Peyer's patch (tissue), 4 donors: ENCODE data around the gene TTC9C. TPM values are rescaled to one million over a fixed set of nuclear protein-coding genes. Genes with fewer than 3 reads are reported as not detected.
A peak's percentile ranks its signal among the peaks of the same experiment; 100 is the strongest.

Source experiments
- DNase-seq, 3 donors: peaks; one replicate each; pipeline ENCODE4 v3.0.0-alpha.2; 2017 to 2019
- H3K27ac ChIP-seq, 4 donors: fragments of 200-600 bp; sonication (generic); one replicate each; pipeline ENCODE4 v1.5.1; 2016 to 2019
- H3K27me3 ChIP-seq, 2 donors: fragments of 200-600 bp; sonication (generic); one replicate each; pipeline ENCODE4 v1.5.1; 2019
- H3K36me3 ChIP-seq, 3 donors: fragments of 200-600 bp; sonication (generic); one replicate each; pipeline ENCODE4 v1.5.1; 2016 to 2019
- H3K4me1 ChIP-seq, 4 donors: fragments of 200-600 bp; sonication (generic); one replicate each; pipeline ENCODE4 v1.5.1; 2016 to 2019
- H3K4me3 ChIP-seq, 4 donors: fragments of 200-600 bp; sonication (generic); 1 replicate in 3 of 4; 2 replicates in 1 of 4; pipeline ENCODE4 v1.5.1; 2016 to 2019; ENCODE audit warnings: mild to moderate bottlenecking in 1 of 4
- H3K9me3 ChIP-seq, 4 donors: fragments of 200-600 bp; sonication (generic); one replicate each; pipeline ENCODE4 v1.5.1; 2016 to 2019; ENCODE audit warnings: mild to moderate bottlenecking in 1 of 4
- POLR2A ChIP-seq, 2 donors: fragments of 450-650 bp; IDR thresholded peaks; one replicate each; pipeline ENCODE4 v1.5.1; 2017; ENCODE audit warnings: antibody characterized with exemption in 2 of 2, mild to moderate bottlenecking in 2 of 2, moderate library complexity in 2 of 2
- total RNA-seq, 4 donors: library from RNA; depleted of rRNA; stranded (reverse); fragments of >200 nt; gene quantifications; one replicate each; pipeline ENCODE4 v1.1.0, GENCODE V29; 2016
- TF ChIP-seq, protein P1 (sequence below), 6 experiments: fragments of 450-650 bp in 4 of 6; fragments of 200-600 bp in 2 of 6; sonication (generic) in 1 of 6; IDR thresholded peaks; one replicate each; pipeline ENCODE4 v1.5.1; 2017 to 2019; ENCODE audit warnings: antibody characterized with exemption in 6 of 6, mild to moderate bottlenecking in 3 of 6, moderate library complexity in 1 of 6

Gene TTC9C
- 10 to 100 TPM; 16.5 to 30.5 (median 22.9) TPM for total RNA-seq

GRCh38 chr11:62728171-62728988, at the start of gene TTC9C:
TSS of gene TTC9C (plus strand) at chr11:62728486. CDS start at chr11:62728849, 363 bp downstream.
- Histone ChIP-seq H3K4me3 (peak within 1 kb of the TSS; percentile 83 to 97 (median 86)), H3K27ac (peak within 1 kb of the TSS; percentile 79 to 98 (median 94)), H3K27me3 (no peaks in the 10 kb centered on the region), H3K4me1 (peaks cover 0 to 54% (median 12%) of the 10 kb centered on the region in 4 donors), H3K36me3 (peaks cover 0 to 25% (median 0%) of the 10 kb centered on the region in 3 donors), H3K9me3 (no peaks in the 10 kb centered on the region)
- peak; percentile 88 to 96 (median 96) for DNase-seq
- TF ChIP-seq, protein P1, sequence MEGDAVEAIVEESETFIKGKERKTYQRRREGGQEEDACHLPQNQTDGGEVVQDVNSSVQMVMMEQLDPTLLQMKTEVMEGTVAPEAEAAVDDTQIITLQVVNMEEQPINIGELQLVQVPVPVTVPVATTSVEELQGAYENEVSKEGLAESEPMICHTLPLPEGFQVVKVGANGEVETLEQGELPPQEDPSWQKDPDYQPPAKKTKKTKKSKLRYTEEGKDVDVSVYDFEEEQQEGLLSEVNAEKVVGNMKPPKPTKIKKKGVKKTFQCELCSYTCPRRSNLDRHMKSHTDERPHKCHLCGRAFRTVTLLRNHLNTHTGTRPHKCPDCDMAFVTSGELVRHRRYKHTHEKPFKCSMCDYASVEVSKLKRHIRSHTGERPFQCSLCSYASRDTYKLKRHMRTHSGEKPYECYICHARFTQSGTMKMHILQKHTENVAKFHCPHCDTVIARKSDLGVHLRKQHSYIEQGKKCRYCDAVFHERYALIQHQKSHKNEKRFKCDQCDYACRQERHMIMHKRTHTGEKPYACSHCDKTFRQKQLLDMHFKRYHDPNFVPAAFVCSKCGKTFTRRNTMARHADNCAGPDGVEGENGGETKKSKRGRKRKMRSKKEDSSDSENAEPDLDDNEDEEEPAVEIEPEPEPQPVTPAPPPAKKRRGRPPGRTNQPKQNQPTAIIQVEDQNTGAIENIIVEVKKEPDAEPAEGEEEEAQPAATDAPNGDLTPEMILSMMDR (IDR thresholded peaks at IDR 0.05), result no peak
- TF ChIP-seq POLR2A (IDR thresholded peaks at IDR 0.05), result peak; percentile 72 to 73

- TF ChIP-seq, protein P1 (IDR thresholded peaks at IDR 0.05), result no peak
- TF ChIP-seq POLR2A (IDR thresholded peaks at IDR 0.05), result peak; percentile 61 to 80
- Histone ChIP-seq H3K4me3 (peak within 1 kb of the TSS; percentile 78 to 97 (median 90)), H3K27ac (peak within 1 kb of the TSS; percentile 79 to 92 (median 89)), H3K27me3 (no peaks in the 10 kb centered on the region), H3K4me1 (peaks cover 0 to 23% (median 4%) of the 10 kb centered on the region in 4 donors), H3K9me3 (no peaks in the 10 kb centered on the region), H3K36me3 (peaks cover 0 to 32% (median 0%) of the 10 kb centered on the region in 3 donors)
- peak; percentile 87 to 95 (median 89) for DNase-seq
Observed at GRCh38 chr11:62678770-62679696, 49.3 kb upstream of the TTC9C start, which contains the start of gene UBXN1. TSS of gene UBXN1 (minus strand) at chr11:62679073. CDS start at chr11:62678923, 150 bp downstream.

- H3K9me3 ChIP-seq, result no peaks in the 10 kb centered on the region
- peak overlapping the region in 1 of 4 donors; percentile 4 for H3K27ac ChIP-seq
- no peak overlapping the region for H3K4me3 ChIP-seq
- peaks cover 0 to 23% (median 4%) of the 10 kb centered on the region in 4 donors for H3K4me1 ChIP-seq
- peaks cover 0 to 22% (median 0%) of the 10 kb centered on the region in 3 donors for H3K36me3 ChIP-seq
- peak in 1 of 3 donors; percentile 69 for DNase-seq
- H3K27me3 ChIP-seq, result no peaks in the 10 kb centered on the region
- TF ChIP-seq POLR2A (IDR thresholded peaks at IDR 0.05), result peak in 1 of 2 donors; percentile 19
- TF ChIP-seq, protein P1 (IDR thresholded peaks at IDR 0.05), result peak; percentile 24 to 72 (median 55)
Observed at GRCh38 chr11:62680825-62681240, 47.5 kb upstream of the TTC9C start.

DNA sequence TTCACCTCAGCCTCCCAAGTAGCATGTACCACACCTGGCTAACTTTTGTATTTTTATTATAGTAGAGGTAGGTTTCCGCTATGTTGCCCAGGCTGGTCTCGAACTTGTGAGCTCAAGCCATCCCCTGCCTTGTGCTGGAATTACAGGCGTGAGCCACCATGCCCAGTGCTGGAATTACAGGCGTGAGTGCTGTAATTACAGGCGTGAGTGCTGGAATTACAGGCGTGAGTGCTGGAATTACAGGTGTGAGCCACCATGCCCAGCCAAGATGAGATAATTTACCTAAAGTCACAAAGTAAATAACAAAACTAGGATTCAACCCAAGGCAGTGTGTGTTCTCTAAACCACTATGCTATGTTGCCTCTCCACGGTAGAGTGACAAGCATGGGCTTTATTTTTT, 45.8 kb upstream of the TTC9C start:
- no peak overlapping the region for H3K27ac ChIP-seq
- no peaks in the 10 kb centered on the region for H3K27me3 ChIP-seq
- no peak for TF ChIP-seq POLR2A (IDR thresholded peaks at IDR 0.05)
- TF ChIP-seq, protein P1 (IDR thresholded peaks at IDR 0.05), result no peak
- H3K9me3 ChIP-seq, result no peaks in the 10 kb centered on the region
- peaks cover 0 to 5% (median 0%) of the 10 kb centered on the region in 3 donors for H3K36me3 ChIP-seq
- DNase-seq, result no peak
- no peak overlapping the region for H3K4me3 ChIP-seq
- H3K4me1 ChIP-seq, result peaks cover 0 to 15% (median 3%) of the 10 kb centered on the region in 4 donors
